Measurements from ENCODE around the gene EBI3.
"Not testable (repeated sequence)": the region's sequence is repeated elsewhere in the genome, so short reads cannot be mapped to it uniquely, and the experiment has no call there.

The EBI3 gene

DNA sequence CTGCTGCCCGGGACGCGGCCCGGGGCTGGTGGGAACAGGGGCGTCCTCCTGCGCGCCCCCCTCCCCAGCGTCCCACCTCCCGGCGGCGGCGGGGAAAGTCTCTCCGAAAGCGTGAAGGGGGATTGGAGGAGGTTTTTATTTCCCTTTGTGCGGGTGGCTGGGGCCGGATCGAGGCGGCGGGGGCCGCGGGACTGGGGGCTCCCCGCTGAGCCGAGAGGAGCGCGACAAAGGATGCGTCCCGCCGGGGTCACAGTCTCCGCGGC is 49.9 kb downstream of the EBI3 start:
- no peak for DNase-seq

- no peak for DNase-seq
These were observed 50.5 kb downstream of the EBI3 start for GRCh38 chr19:4279530-4280422.

- no peak for DNase-seq
These were observed 55.0 kb downstream of the EBI3 start for GRCh38 chr19:4284176-4284958.

- no peak for DNase-seq
These were observed 55.7 kb downstream of the EBI3 start for GRCh38 chr19:4284974-4285373.

GRCh38 chr19:4286141-4286540 is 56.8 kb downstream of the EBI3 start:
- DNase-seq = not testable (repeated sequence)

Measured in GF-D8 (cell line).